SK-N-SH (cell line): Measurements from ENCODE around the gene TGM4.

Experiments
- CTCF ChIP-seq: fragments of 200-600 bp; sonication (generic); IDR thresholded peaks from 2 replicates; pipeline ENCODE4 v1.6.1; 2017; ENCODE audit warnings: antibody characterized with exemption, mild to moderate bottlenecking, moderate library complexity
- EP300 ChIP-seq, 2 experiments: IDR thresholded peaks; 2 replicates each; pipeline versions ENCODE4 v1.4.0 to v1.6.1; 2012; ENCODE audit warnings: borderline replicate concordance in 1 of 2, low read depth in 1 of 2, low read length in 1 of 2
- EZH2phosphoT487 ChIP-seq: fragments of 200-600 bp; sonication (generic); IDR thresholded peaks from 2 replicates; pipeline ENCODE4 v1.6.1; 2017; ENCODE audit warnings: low read depth, mixed run types, mild to moderate bottlenecking, antibody characterized with exemption, moderate library complexity, borderline replicate concordance
- JUND ChIP-seq: IDR thresholded peaks from 2 replicates; pipeline ENCODE4 v1.4.0; 2012
- MAX ChIP-seq: IDR thresholded peaks from 2 replicates; pipeline ENCODE4 v1.4.0; 2012; ENCODE audit warnings: low read depth
- POLR2AphosphoS5 ChIP-seq: IDR thresholded peaks from 2 replicates; pipeline ENCODE4 v1.6.1; 2012; ENCODE audit warnings: low read depth, low read length
- RCOR1 ChIP-seq: fragments of 150-350 bp; IDR thresholded peaks from 2 replicates; pipeline ENCODE4 v1.6.1; 2017; ENCODE audit warnings: antibody characterized with exemption, low read length
- RFX5 ChIP-seq: IDR thresholded peaks from 2 replicates; pipeline ENCODE4 v1.6.1; 2012; ENCODE audit warnings: mild to moderate bottlenecking, improper control_type of control experiment, low read length
- RXRA ChIP-seq: IDR thresholded peaks from 2 replicates; pipeline ENCODE4 v1.4.0; 2012; ENCODE audit warnings: low read depth, mild to moderate bottlenecking, borderline replicate concordance
- USF1 ChIP-seq: IDR thresholded peaks from 2 replicates; pipeline ENCODE4 v1.4.0; 2012; ENCODE audit warnings: low read depth, borderline replicate concordance
- USF2 ChIP-seq: fragments of 150-350 bp; IDR thresholded peaks from 2 replicates; pipeline ENCODE4 v1.6.1; 2017; ENCODE audit warnings: antibody characterized with exemption, low read length, low read depth, borderline replicate concordance
- ZBTB33 ChIP-seq: IDR thresholded peaks from 2 replicates; pipeline ENCODE4 v1.4.0; 2012; ENCODE audit warnings: low read depth, borderline replicate concordance

GRCh38 chr3:44932986-44933944, 58.9 kb downstream of the TGM4 start:
- TF ChIP-seq POLR2AphosphoS5: no peak
- no peak for TF ChIP-seq CTCF
- TF ChIP-seq USF1: no peak
- TF ChIP-seq JUND: no peak
- no peak for TF ChIP-seq RCOR1
- TF ChIP-seq RFX5: no peak
- no peak for TF ChIP-seq RXRA
- TF ChIP-seq MAX: no peak
- no peak for TF ChIP-seq USF2
- no peak for TF ChIP-seq EZH2phosphoT487
- TF ChIP-seq ZBTB33: no peak
- TF ChIP-seq EP300 (IDR thresholded peaks at IDR 0.05; ENCODE audit: borderline replicate concordance in 1 of 2, low read depth in 1 of 2, low read length in 1 of 2): no peak
